Measurements from ENCODE around the gene C2CD5.

DNA sequence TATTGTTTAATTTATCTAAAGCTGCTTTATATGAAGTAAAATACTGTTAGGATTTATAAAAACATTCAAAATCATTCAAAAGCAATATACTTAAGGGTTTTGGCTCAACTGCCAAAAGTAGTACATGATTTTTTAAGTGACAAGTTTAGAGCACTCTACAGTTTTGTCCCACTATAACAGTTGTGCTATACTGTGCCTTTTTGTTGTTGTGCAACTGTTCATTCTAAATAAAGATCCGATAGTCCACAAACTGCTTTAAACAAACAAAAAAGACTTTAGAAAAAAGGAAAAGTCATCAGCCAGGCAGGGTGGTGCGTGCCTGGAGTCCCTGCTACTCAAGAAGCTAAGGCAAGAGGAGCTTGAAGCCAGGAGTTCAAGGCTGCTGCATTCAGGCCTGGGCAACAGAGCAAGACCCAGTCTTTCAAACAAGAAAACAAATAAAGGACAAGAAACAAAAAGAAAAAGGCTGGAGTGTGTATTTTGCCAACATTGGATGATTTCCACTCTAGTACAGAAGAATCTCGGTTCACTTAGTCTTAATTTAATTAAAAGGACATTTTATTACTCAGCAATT lies 7.3 kb downstream of the C2CD5 start:
- TF ChIP-seq, protein P1, sequence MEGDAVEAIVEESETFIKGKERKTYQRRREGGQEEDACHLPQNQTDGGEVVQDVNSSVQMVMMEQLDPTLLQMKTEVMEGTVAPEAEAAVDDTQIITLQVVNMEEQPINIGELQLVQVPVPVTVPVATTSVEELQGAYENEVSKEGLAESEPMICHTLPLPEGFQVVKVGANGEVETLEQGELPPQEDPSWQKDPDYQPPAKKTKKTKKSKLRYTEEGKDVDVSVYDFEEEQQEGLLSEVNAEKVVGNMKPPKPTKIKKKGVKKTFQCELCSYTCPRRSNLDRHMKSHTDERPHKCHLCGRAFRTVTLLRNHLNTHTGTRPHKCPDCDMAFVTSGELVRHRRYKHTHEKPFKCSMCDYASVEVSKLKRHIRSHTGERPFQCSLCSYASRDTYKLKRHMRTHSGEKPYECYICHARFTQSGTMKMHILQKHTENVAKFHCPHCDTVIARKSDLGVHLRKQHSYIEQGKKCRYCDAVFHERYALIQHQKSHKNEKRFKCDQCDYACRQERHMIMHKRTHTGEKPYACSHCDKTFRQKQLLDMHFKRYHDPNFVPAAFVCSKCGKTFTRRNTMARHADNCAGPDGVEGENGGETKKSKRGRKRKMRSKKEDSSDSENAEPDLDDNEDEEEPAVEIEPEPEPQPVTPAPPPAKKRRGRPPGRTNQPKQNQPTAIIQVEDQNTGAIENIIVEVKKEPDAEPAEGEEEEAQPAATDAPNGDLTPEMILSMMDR (IDR thresholded peaks at IDR 0.05) = no peak
- TF ChIP-seq POLR2A (IDR thresholded peaks at IDR 0.05) = no peak
